Measurements from ENCODE around the gene CHN2.

The CHN2 gene

DNA sequence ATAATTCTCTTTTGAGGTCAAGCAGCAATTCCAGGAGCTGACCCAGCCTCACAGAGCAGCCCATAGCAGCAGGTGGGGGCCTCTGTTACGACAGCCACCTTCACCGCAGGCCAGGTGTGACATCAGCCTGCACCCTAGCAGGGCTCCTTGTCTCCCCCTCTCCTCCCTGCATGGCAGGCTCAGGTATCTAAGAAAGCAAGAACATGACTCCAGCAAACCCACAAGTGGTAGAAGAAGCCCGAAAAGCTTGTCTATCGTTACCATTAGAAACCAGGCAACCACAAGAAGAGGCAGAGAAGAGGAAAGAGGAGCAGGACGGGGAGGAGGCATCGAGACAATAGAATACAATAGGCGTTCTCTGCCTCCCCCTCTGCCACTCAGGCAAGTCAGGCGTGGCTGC, 265.0 kb downstream of the CHN2 start:
- H3K36me3 ChIP-seq (ENCODE audit: control insufficient read depth, insufficient read depth, low read length): no peaks in the 10 kb centered on the region

DNA sequence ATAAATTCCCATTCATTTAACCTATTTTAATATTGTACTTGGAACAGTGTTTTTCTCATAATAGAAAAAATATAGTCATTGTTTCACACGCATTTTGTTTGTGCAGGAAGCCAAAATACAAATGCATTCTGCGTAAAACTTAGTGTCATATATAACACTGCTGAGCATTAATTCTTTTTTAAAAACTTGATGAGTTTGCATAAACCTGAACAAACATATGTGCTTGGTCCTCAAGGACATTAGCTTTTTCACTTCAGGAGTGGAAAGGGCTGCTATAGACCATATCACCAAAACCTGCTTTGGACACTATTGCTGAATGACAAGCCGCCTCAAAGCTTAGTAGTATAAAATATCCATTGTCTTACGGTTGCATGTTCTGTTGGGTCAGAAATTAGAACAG, 267.4 kb downstream of the CHN2 start:
- no peaks in the 10 kb centered on the region for H3K27me3 ChIP-seq (ENCODE audit: control insufficient read depth, insufficient read depth, low read length)
- no peak overlapping the region for H3K9ac ChIP-seq (ENCODE audit: low read length)
- no peak overlapping the region for H3K4me3 ChIP-seq (ENCODE audit: low read depth, low read length)
- H3K27ac ChIP-seq (ENCODE audit: low read depth, low read length): no peak overlapping the region
- no peaks in the 10 kb centered on the region for H3K36me3 ChIP-seq (ENCODE audit: control insufficient read depth, insufficient read depth, low read length)
- no peaks in the 10 kb centered on the region for H3K9me3 ChIP-seq (ENCODE audit: control insufficient read depth, insufficient read depth, low read depth, low read length)
- H3K4me1 ChIP-seq (ENCODE audit: control insufficient read depth, insufficient read depth, low read length): peaks cover 8% of the 10 kb centered on the region; the same call in 1 of the 2 replicates

More for the DNA sequence above, 265.0 kb downstream of the CHN2 start:
- H3K9me3 ChIP-seq (ENCODE audit: control insufficient read depth, insufficient read depth, low read depth, low read length): no peaks in the 10 kb centered on the region
- peaks cover 12% of the 10 kb centered on the region; the same call in 1 of the 2 replicates for H3K4me1 ChIP-seq (ENCODE audit: control insufficient read depth, insufficient read depth, low read length)
- H3K4me3 ChIP-seq (ENCODE audit: low read depth, low read length): no peak overlapping the region
- no peak overlapping the region for H3K27ac ChIP-seq (ENCODE audit: low read depth, low read length)
- no peaks in the 10 kb centered on the region for H3K27me3 ChIP-seq (ENCODE audit: control insufficient read depth, insufficient read depth, low read length)
- no peak overlapping the region for H3K9ac ChIP-seq (ENCODE audit: low read length)

DNA sequence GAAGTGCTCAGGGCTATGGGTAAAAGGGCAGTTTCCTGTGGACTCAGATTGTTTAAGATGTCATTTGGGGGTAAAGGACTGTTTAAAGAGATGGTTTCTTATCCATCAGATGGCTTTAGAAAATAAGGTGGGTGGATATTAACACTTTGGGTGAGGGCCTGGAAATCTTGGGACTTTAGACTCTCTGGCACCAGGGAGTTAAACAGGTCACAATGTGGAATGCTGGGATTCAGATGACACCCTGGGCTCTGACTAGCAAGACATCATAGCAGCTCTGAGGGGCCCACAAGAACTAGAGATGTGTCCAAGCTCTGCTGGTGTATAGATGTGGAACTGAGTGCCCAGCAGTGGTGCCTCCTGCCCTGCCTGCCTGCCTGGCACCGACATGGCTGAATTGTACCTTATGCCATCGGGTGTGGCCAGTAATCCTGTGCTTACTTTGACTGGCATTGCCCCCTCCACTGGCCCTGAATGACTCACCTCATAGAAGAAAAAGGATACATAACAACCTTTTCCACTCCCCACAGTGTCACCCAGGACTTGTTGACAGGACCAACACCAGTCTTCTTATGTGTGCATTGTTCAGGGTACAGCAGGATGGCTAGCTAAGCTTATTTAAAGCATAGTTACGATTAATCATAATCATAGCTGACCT, 269.1 kb downstream of the CHN2 start:
- H3K27me3 ChIP-seq (ENCODE audit: control insufficient read depth, insufficient read depth, low read length): no peaks in the 10 kb centered on the region
- H3K4me3 ChIP-seq (ENCODE audit: low read depth, low read length): no peak overlapping the region
- no peaks in the 10 kb centered on the region for H3K4me1 ChIP-seq (ENCODE audit: control insufficient read depth, insufficient read depth, low read length)
- no peak overlapping the region for H3K27ac ChIP-seq (ENCODE audit: low read depth, low read length)
- H3K36me3 ChIP-seq (ENCODE audit: control insufficient read depth, insufficient read depth, low read length): no peaks in the 10 kb centered on the region
- no peaks in the 10 kb centered on the region for H3K9me3 ChIP-seq (ENCODE audit: control insufficient read depth, insufficient read depth, low read depth, low read length)
- H3K9ac ChIP-seq (ENCODE audit: low read length): no peak overlapping the region

DNA sequence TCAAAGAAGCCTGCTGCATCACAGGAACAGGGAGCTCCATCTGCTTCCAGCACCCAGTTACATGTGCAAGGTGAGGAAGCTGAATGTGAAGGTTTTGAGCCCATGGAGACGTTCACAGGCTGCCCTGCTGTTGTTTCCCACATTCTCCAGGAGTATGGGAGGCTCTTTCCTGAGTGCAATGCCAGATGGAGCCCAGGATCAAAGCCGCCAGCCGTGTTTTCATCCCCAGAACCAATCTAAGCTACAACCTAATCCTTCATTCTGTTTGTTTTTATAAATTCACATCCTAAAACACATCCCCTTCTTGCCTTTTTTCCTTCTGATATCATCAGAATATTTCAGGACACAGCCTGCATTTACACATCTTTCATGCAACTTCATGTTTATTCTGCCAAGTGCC, 270.2 kb downstream of the CHN2 start:
- Histone ChIP-seq H3K9ac (ENCODE audit: low read length) (no peak overlapping the region), H3K36me3 (ENCODE audit: control insufficient read depth, insufficient read depth, low read length) (no peaks in the 10 kb centered on the region), H3K4me1 (ENCODE audit: control insufficient read depth, insufficient read depth, low read length) (no peaks in the 10 kb centered on the region), H3K4me3 (ENCODE audit: low read depth, low read length) (no peak overlapping the region), H3K27me3 (ENCODE audit: control insufficient read depth, insufficient read depth, low read length) (no peaks in the 10 kb centered on the region), H3K27ac (ENCODE audit: low read depth, low read length) (no peak overlapping the region), H3K9me3 (ENCODE audit: control insufficient read depth, insufficient read depth, low read depth, low read length) (no peaks in the 10 kb centered on the region)

DNA sequence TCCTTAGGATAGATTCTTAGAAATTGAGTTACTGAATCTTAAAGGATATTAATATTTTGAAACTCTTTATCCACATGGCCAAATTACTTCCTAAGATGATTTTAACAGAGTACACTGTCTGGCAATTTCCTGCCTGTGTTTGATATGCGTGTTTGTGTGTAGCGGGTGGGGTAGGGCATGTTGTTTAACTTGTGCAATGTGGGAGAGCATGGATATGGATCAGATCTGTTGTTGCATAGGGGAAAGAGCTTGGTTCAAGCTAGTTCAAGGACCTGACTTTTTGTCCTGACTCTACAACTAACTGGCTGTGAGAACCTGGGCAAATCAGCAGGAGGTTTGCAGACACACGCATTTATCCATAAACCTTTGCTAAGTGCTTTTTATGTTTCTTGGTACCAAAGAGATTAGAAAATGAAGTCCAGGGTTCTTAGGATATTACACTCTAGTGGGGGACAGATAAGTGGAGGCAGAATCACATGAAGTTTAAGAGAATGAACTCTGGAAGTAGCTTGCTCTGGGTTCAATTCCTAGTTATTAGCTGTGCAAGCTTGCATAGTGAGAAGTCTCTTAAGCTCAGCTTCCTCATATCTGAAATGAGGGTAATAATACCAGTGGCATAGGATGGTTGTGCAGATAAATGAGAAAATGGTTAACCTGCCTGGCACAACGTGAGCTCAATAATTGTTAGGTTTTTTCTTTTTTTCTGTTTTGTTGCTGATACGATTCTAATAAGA, 272.8 kb downstream of the CHN2 start:
- H3K36me3 ChIP-seq (ENCODE audit: control insufficient read depth, insufficient read depth, low read length): no peaks in the 10 kb centered on the region

DNA sequence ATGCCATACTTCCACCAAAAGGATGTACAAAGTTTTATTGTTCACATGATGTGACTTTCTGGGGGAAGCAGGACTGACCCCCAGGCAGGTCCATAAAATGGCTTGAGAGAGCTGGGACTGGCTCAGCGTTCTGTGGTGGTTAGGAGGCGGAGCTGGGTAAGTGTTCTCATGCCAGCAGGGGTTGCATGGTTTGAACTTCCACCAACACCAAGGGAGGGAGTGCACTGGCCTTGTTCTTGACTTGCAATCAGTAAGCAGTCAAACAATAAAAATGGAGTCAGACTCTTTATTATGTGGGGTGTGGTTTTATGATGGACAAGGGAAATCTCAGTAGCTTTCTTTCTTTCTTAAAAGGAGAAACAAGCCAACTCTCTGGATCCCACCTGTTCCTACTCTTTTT, 273.6 kb downstream of the CHN2 start:
- H3K27ac ChIP-seq (ENCODE audit: low read depth, low read length): no peak overlapping the region
- H3K4me1 ChIP-seq (ENCODE audit: control insufficient read depth, insufficient read depth, low read length): no peaks in the 10 kb centered on the region
- no peaks in the 10 kb centered on the region for H3K9me3 ChIP-seq (ENCODE audit: control insufficient read depth, insufficient read depth, low read depth, low read length)
- H3K4me3 ChIP-seq (ENCODE audit: low read depth, low read length): no peak overlapping the region
- H3K36me3 ChIP-seq (ENCODE audit: control insufficient read depth, insufficient read depth, low read length): no peaks in the 10 kb centered on the region
- no peaks in the 10 kb centered on the region for H3K27me3 ChIP-seq (ENCODE audit: control insufficient read depth, insufficient read depth, low read length)
- H3K9ac ChIP-seq (ENCODE audit: low read length): no peak overlapping the region

More for the DNA sequence above, 272.8 kb downstream of the CHN2 start:
- Histone ChIP-seq H3K27ac (ENCODE audit: low read depth, low read length) (no peak overlapping the region), H3K4me3 (ENCODE audit: low read depth, low read length) (no peak overlapping the region), H3K27me3 (ENCODE audit: control insufficient read depth, insufficient read depth, low read length) (no peaks in the 10 kb centered on the region), H3K9ac (ENCODE audit: low read length) (no peak overlapping the region), H3K4me1 (ENCODE audit: control insufficient read depth, insufficient read depth, low read length) (no peaks in the 10 kb centered on the region), H3K9me3 (ENCODE audit: control insufficient read depth, insufficient read depth, low read depth, low read length) (no peaks in the 10 kb centered on the region)

DNA sequence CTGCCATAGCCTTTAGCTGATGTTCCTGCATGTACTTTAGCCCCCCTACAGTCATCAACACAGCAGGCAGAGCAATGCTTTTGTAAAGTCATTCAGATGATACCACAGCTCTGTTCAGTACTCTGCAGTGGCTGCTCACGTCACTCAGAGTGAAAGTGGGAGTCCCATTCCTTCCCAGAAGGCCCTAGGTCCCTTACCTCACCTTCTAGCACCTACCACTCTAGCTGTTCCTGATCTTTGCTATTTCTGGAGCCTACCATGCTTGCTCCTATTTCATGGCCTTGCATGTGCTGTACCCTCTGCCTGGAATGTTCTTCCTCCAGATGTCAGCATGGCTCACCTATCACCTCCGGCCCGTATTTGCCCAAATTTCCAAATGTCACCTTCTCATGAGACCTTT, 274.7 kb downstream of the CHN2 start:
- Histone ChIP-seq H3K36me3 (ENCODE audit: control insufficient read depth, insufficient read depth, low read length) (no peaks in the 10 kb centered on the region), H3K9ac (ENCODE audit: low read length) (no peak overlapping the region), H3K27ac (ENCODE audit: low read depth, low read length) (no peak overlapping the region), H3K4me1 (ENCODE audit: control insufficient read depth, insufficient read depth, low read length) (no peaks in the 10 kb centered on the region), H3K27me3 (ENCODE audit: control insufficient read depth, insufficient read depth, low read length) (no peaks in the 10 kb centered on the region), H3K9me3 (ENCODE audit: control insufficient read depth, insufficient read depth, low read depth, low read length) (no peaks in the 10 kb centered on the region), H3K4me3 (ENCODE audit: low read depth, low read length) (no peak overlapping the region)

DNA sequence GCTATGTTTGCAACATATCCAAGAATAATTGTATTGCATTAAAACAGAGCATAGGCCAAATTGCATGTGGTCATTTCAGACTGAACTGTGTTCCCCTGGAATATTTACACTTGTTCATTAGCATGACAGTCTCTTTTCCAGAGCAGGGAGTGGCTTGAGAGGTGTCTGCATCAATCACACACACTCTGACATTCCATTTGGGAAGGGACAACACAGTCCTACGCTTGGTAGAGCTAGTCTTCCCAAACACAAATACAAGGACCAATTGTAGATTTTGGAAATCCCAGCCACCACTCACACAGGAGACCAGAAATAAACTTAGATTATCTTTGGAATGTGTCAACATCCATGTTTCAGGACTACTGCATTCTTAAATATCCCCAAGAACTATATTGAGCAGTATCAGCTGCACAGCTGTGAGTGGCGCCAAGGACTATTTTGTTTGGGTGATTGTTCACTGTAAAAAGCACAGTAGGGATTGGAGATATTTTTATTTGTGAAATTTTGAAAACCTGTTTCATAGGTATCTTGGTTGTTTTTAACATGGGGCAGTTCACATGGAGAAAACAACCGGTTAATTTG, 275.5 kb downstream of the CHN2 start:
- Histone ChIP-seq H3K36me3 (ENCODE audit: control insufficient read depth, insufficient read depth, low read length) (no peaks in the 10 kb centered on the region), H3K4me1 (ENCODE audit: control insufficient read depth, insufficient read depth, low read length) (no peaks in the 10 kb centered on the region), H3K9me3 (ENCODE audit: control insufficient read depth, insufficient read depth, low read depth, low read length) (no peaks in the 10 kb centered on the region), H3K9ac (ENCODE audit: low read length) (no peak overlapping the region), H3K4me3 (ENCODE audit: low read depth, low read length) (no peak overlapping the region), H3K27ac (ENCODE audit: low read depth, low read length) (no peak overlapping the region), H3K27me3 (ENCODE audit: control insufficient read depth, insufficient read depth, low read length) (no peaks in the 10 kb centered on the region)

DNA sequence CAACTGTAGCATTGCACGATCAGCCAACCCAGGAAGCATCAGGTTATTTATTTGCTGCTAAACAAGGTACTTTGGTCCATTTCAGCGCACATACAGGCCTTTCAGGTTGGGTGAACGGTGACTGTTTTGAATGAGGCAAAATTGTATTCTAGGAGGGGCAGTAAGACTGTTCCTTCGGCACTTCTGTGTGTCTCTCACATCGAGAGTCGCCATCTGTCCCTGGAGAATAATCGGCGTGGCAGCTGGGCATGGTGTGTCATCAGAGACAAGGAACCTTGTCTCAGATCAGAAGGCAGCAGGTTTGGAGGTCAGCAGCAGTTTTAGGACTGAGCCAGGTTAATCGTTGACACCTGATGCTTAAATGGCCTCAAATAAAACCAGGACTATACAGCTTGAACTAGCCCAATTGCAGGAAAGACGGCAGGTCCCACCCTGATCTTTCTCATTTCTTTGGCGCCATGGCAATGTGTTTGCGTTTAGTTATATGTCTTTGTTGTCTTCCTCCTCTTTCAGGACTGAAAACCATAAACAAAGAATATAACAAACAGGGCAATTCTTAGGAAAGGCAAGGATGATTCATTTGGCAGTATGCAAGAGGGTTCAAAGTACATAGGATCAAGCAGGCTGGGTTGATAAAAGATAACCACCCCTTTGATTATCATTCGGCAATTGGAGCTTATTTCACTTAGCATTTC, 277.0 kb downstream of the CHN2 start:
- Histone ChIP-seq H3K27me3 (ENCODE audit: control insufficient read depth, insufficient read depth, low read length) (no peaks in the 10 kb centered on the region), H3K9ac (ENCODE audit: low read length) (no peak overlapping the region), H3K4me3 (ENCODE audit: low read depth, low read length) (no peak overlapping the region), H3K9me3 (ENCODE audit: control insufficient read depth, insufficient read depth, low read depth, low read length) (no peaks in the 10 kb centered on the region), H3K27ac (ENCODE audit: low read depth, low read length) (no peak overlapping the region), H3K36me3 (ENCODE audit: control insufficient read depth, insufficient read depth, low read length) (no peaks in the 10 kb centered on the region), H3K4me1 (ENCODE audit: control insufficient read depth, insufficient read depth, low read length) (no peaks in the 10 kb centered on the region)

DNA sequence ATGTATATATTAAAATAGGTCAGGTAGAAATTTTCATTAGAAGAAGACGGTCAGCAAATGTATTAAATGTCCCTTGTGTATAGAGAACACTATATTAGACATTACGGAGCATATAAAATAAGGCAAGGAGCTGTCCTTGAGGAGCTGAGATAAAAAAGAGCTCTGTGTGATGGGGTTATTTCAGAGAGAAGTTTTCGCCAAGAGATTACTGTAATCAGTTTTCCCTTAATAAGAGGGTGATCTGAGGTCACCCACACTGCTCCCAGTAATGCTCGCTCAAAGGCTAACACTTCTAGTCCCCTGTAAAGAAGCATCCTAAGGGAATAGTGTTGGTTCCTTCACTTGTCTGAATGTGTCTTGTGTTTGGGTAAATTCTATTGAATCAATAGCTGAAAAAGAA, 282.3 kb downstream of the CHN2 start:
- no peaks in the 10 kb centered on the region for H3K36me3 ChIP-seq (ENCODE audit: control insufficient read depth, insufficient read depth, low read length)
- H3K27me3 ChIP-seq (ENCODE audit: control insufficient read depth, insufficient read depth, low read length): no peaks in the 10 kb centered on the region

DNA sequence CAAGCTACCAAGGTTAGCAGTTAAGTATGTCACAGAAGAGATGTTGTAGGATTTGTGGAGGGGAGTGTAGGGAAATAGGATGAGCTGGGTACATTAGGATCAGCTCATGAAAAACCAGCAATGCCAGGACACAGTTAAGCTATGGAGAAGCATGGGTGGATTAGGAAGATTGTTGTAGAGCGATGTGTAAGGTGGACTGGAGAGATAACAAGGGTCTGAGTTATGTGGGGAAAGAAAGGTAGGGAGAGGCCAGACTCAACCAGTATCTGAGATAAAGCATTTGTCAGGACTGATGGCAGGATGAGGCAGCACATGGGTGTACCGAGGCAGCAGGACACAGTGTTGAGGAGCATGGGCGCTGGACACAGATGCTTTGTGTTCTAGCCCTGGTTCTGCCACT, 283.7 kb downstream of the CHN2 start:
- Histone ChIP-seq H3K9me3 (ENCODE audit: control insufficient read depth, insufficient read depth, low read depth, low read length) (no peaks in the 10 kb centered on the region), H3K9ac (ENCODE audit: low read length) (no peak overlapping the region), H3K27me3 (ENCODE audit: control insufficient read depth, insufficient read depth, low read length) (no peaks in the 10 kb centered on the region), H3K4me3 (ENCODE audit: low read depth, low read length) (no peak overlapping the region), H3K36me3 (ENCODE audit: control insufficient read depth, insufficient read depth, low read length) (no peaks in the 10 kb centered on the region), H3K4me1 (ENCODE audit: control insufficient read depth, insufficient read depth, low read length) (peaks cover 6% of the 10 kb centered on the region; the same call in 1 of the 2 replicates), H3K27ac (ENCODE audit: low read depth, low read length) (no peak overlapping the region)

More for the DNA sequence above, 282.3 kb downstream of the CHN2 start:
- H3K4me3 ChIP-seq (ENCODE audit: low read depth, low read length): no peak overlapping the region
- H3K9ac ChIP-seq (ENCODE audit: low read length): no peak overlapping the region
- no peaks in the 10 kb centered on the region for H3K9me3 ChIP-seq (ENCODE audit: control insufficient read depth, insufficient read depth, low read depth, low read length)
- no peak overlapping the region for H3K27ac ChIP-seq (ENCODE audit: low read depth, low read length)
- peaks cover 6% of the 10 kb centered on the region; the same call in 1 of the 2 replicates for H3K4me1 ChIP-seq (ENCODE audit: control insufficient read depth, insufficient read depth, low read length)
